ENCODE data around the gene DCLK2. TPM values are rescaled to one million over a fixed set of nuclear protein-coding genes. Genes with fewer than 3 reads are reported as not detected.

The DCLK2 gene
- polyA plus RNA-seq, 1 donor from 2014 or later: 134 TPM

DNA sequence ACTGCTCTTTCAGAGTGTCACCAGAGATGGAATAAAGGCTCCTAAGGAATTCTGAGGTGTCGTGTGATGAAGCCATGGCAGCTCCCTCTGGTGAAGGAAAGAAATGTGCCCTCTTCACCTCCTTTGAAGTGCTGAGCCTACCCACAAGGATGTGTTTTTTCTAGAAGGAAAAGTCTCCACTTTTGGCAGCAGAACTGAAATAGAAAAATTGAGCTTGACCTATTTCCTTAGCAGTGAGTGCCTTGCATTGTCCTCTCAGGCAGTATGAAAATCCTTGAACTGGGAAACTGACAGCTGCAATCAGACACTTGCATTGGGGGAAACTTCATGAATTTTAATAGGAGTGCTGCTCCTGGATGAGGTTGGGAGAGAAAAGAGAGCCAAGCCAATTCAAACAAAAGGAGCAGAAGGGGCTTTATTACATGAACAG is 95.2 kb downstream of the DCLK2 start:
- H3K9ac ChIP-seq (ENCODE audit: low read length): peak overlapping the region; percentile 63
- no peak for TF ChIP-seq MXI1 (conservative IDR thresholded peaks at IDR 0.05; ENCODE audit: poor library complexity, severe bottlenecking)
- no peak for TF ChIP-seq EZH2 (IDR thresholded peaks at IDR 0.05; ENCODE audit: borderline replicate concordance, insufficient read depth, low read length, poor library complexity, severe bottlenecking)
- TF ChIP-seq RAD21 (conservative IDR thresholded peaks at IDR 0.05): peak; percentile 31
- TF ChIP-seq, protein P1, sequence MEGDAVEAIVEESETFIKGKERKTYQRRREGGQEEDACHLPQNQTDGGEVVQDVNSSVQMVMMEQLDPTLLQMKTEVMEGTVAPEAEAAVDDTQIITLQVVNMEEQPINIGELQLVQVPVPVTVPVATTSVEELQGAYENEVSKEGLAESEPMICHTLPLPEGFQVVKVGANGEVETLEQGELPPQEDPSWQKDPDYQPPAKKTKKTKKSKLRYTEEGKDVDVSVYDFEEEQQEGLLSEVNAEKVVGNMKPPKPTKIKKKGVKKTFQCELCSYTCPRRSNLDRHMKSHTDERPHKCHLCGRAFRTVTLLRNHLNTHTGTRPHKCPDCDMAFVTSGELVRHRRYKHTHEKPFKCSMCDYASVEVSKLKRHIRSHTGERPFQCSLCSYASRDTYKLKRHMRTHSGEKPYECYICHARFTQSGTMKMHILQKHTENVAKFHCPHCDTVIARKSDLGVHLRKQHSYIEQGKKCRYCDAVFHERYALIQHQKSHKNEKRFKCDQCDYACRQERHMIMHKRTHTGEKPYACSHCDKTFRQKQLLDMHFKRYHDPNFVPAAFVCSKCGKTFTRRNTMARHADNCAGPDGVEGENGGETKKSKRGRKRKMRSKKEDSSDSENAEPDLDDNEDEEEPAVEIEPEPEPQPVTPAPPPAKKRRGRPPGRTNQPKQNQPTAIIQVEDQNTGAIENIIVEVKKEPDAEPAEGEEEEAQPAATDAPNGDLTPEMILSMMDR (IDR thresholded peaks at IDR 0.05; ENCODE audit: poor library complexity, severe bottlenecking): peak; percentile 47
- TF ChIP-seq, protein P2, sequence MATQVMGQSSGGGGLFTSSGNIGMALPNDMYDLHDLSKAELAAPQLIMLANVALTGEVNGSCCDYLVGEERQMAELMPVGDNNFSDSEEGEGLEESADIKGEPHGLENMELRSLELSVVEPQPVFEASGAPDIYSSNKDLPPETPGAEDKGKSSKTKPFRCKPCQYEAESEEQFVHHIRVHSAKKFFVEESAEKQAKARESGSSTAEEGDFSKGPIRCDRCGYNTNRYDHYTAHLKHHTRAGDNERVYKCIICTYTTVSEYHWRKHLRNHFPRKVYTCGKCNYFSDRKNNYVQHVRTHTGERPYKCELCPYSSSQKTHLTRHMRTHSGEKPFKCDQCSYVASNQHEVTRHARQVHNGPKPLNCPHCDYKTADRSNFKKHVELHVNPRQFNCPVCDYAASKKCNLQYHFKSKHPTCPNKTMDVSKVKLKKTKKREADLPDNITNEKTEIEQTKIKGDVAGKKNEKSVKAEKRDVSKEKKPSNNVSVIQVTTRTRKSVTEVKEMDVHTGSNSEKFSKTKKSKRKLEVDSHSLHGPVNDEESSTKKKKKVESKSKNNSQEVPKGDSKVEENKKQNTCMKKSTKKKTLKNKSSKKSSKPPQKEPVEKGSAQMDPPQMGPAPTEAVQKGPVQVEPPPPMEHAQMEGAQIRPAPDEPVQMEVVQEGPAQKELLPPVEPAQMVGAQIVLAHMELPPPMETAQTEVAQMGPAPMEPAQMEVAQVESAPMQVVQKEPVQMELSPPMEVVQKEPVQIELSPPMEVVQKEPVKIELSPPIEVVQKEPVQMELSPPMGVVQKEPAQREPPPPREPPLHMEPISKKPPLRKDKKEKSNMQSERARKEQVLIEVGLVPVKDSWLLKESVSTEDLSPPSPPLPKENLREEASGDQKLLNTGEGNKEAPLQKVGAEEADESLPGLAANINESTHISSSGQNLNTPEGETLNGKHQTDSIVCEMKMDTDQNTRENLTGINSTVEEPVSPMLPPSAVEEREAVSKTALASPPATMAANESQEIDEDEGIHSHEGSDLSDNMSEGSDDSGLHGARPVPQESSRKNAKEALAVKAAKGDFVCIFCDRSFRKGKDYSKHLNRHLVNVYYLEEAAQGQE (IDR thresholded peaks at IDR 0.05; ENCODE audit: borderline replicate concordance): peak; percentile 87
- peak; percentile 31 for TF ChIP-seq EP300 (conservative IDR thresholded peaks at IDR 0.05; ENCODE audit: poor library complexity, severe bottlenecking)
- H4K20me1 ChIP-seq (ENCODE audit: insufficient read depth): no peaks in the 10 kb centered on the region
- H3K9me3 ChIP-seq (ENCODE audit: low read length): no peaks in the 10 kb centered on the region
- H3K4me3 ChIP-seq (ENCODE audit: low read length): peak overlapping the region; percentile 44
- no peaks in the 10 kb centered on the region for H3K27me3 ChIP-seq (ENCODE audit: insufficient read depth, low read depth, low read length)
- H2AFZ ChIP-seq (ENCODE audit: low read depth, low read length): no peak overlapping the region
- H3K27ac ChIP-seq (ENCODE audit: low read length): peak overlapping the region; percentile 92
- no peaks in the 10 kb centered on the region for H3K36me3 ChIP-seq (ENCODE audit: insufficient read depth, low read length)
- peak overlapping the region; percentile 53 for H3K4me2 ChIP-seq (ENCODE audit: low read length)
- peaks cover 3% of the 10 kb centered on the region for H3F3A ChIP-seq (ENCODE audit: insufficient read depth, low read length, poor library complexity, severe bottlenecking)
- peaks cover 42% of the 10 kb centered on the region for H3K79me2 ChIP-seq (replicated peaks; ENCODE audit: insufficient read depth, low read length)
- H3K9me2 ChIP-seq (ENCODE audit: insufficient read depth, low read length): no peaks in the 10 kb centered on the region

DNA sequence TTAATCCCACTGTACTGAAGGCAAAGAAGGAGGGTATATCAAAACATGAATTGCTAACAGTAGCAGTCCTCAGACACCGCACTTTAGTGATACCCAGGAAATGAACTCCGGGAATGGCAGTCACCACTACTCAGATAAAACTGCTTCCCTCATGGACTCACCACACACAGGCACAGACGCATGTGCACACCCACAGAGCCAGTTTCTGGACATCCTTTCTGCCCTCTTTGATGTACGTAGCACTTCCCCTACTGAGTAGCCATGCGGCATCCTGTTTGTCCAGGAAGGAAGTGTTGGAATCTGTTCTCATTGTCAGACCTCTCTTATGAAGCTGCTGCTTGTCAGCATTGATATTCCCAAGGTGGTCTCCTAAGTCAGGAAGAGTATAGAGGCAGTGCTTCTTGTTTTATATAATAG is 95.7 kb downstream of the DCLK2 start:
- H3K79me2 ChIP-seq (replicated peaks; ENCODE audit: insufficient read depth, low read length): peaks cover 45% of the 10 kb centered on the region
- peaks cover 3% of the 10 kb centered on the region for H3F3A ChIP-seq (ENCODE audit: insufficient read depth, low read length, poor library complexity, severe bottlenecking)
- no peak overlapping the region for H3K4me2 ChIP-seq (ENCODE audit: low read length)
- no peak overlapping the region for H2AFZ ChIP-seq (ENCODE audit: low read depth, low read length)
- peak overlapping the region; percentile 92 for H3K27ac ChIP-seq (ENCODE audit: low read length)
- TF ChIP-seq MXI1 (conservative IDR thresholded peaks at IDR 0.05; ENCODE audit: poor library complexity, severe bottlenecking) (peak; percentile 24), POLR2AphosphoS5 (IDR thresholded peaks at IDR 0.05) (peak; percentile 32), TAF1 (IDR thresholded peaks at IDR 0.05; ENCODE audit: low read depth) (no peak)
- TF ChIP-seq, protein P2 (IDR thresholded peaks at IDR 0.05; ENCODE audit: borderline replicate concordance): peak; percentile 70
- H3K9me3 ChIP-seq (ENCODE audit: low read length): no peaks in the 10 kb centered on the region
- H3K4me3 ChIP-seq (ENCODE audit: low read length): peak overlapping the region; percentile 44
- no peaks in the 10 kb centered on the region for H3K9me2 ChIP-seq (ENCODE audit: insufficient read depth, low read length)
- no peaks in the 10 kb centered on the region for H4K20me1 ChIP-seq (ENCODE audit: insufficient read depth)
- no peaks in the 10 kb centered on the region for H3K36me3 ChIP-seq (ENCODE audit: insufficient read depth, low read length)
- peak overlapping the region; percentile 63 for H3K9ac ChIP-seq (ENCODE audit: low read length)
- H3K27me3 ChIP-seq (ENCODE audit: insufficient read depth, low read depth, low read length): no peaks in the 10 kb centered on the region
